22Rv1 (cell line): ENCODE data around the gene RAB11FIP2.

ENCODE experiments used
- H3K27ac ChIP-seq: fragments of 450-650 bp; 2 replicates; pipeline ENCODE4 v1.5.1; 2017
- CTCF ChIP-seq: fragments of 450-650 bp; IDR thresholded peaks from 2 replicates; pipeline ENCODE4 v1.5.1; 2017; ENCODE audit warnings: mild to moderate bottlenecking
- ZFX ChIP-seq: fragments of 450-650 bp; IDR thresholded peaks from 2 replicates; pipeline ENCODE4 v1.6.1; 2017; ENCODE audit warnings: antibody characterized with exemption, borderline replicate concordance

Gene RAB11FIP2

GRCh38 chr10:118045837-118046394 lies 825 bp downstream of the RAB11FIP2 start:
- peak overlapping the region; percentile 88 for H3K27ac ChIP-seq
- no peak for TF ChIP-seq ZFX
- TF ChIP-seq CTCF: no peak

GRCh38 chr10:118045158-118045836 lies 1.4 kb downstream of the RAB11FIP2 start:
- TF ChIP-seq ZFX (no peak), CTCF (no peak)
- H3K27ac ChIP-seq: peak overlapping the region; percentile 88

- TF ChIP-seq ZFX (no peak), CTCF (no peak)
- H3K27ac ChIP-seq: no peak overlapping the region
Observed at GRCh38 chr10:118042827-118043242, 3.9 kb downstream of the RAB11FIP2 start.

GRCh38 chr10:118042336-118042735 lies 4.4 kb downstream of the RAB11FIP2 start:
- no peak overlapping the region for H3K27ac ChIP-seq
- TF ChIP-seq CTCF (no peak), ZFX (no peak)

GRCh38 chr10:118041316-118041715 lies 5.4 kb downstream of the RAB11FIP2 start:
- no peak for TF ChIP-seq ZFX
- H3K27ac ChIP-seq: no peak overlapping the region

GRCh38 chr10:118036281-118036875 lies 10.4 kb downstream of the RAB11FIP2 start:
- H3K27ac ChIP-seq: no peak overlapping the region
- TF ChIP-seq ZFX: no peak
- no peak for TF ChIP-seq CTCF

- H3K27ac ChIP-seq: no peak overlapping the region
- TF ChIP-seq CTCF (no peak), ZFX (no peak)
Observed at GRCh38 chr10:118035354-118036005, 11.3 kb downstream of the RAB11FIP2 start.
